ENCODE results near the gene TMEM179. TPM values are rescaled to one million over a fixed set of nuclear protein-coding genes. Genes with fewer than 3 reads are reported as not detected.
"Not testable (repeated sequence)": the region's sequence is repeated elsewhere in the genome, so short reads cannot be mapped to it uniquely, and the experiment has no call there.

Gene TMEM179
- total RNA-seq (2014; rRNA removed) (not detected in 2 replicates), Bru-seq, nascent RNA (percentile 9 among the genes with signal in this experiment), BruChase-seq, experiment 1, labeled RNA remaining after a 6-hour chase (percentile 5 among the genes with signal in this experiment), BruChase-seq, experiment 2, labeled RNA remaining after a 2-hour chase (percentile 8 among the genes with signal in this experiment)
- long read RNA-seq = 0 reads

DNA sequence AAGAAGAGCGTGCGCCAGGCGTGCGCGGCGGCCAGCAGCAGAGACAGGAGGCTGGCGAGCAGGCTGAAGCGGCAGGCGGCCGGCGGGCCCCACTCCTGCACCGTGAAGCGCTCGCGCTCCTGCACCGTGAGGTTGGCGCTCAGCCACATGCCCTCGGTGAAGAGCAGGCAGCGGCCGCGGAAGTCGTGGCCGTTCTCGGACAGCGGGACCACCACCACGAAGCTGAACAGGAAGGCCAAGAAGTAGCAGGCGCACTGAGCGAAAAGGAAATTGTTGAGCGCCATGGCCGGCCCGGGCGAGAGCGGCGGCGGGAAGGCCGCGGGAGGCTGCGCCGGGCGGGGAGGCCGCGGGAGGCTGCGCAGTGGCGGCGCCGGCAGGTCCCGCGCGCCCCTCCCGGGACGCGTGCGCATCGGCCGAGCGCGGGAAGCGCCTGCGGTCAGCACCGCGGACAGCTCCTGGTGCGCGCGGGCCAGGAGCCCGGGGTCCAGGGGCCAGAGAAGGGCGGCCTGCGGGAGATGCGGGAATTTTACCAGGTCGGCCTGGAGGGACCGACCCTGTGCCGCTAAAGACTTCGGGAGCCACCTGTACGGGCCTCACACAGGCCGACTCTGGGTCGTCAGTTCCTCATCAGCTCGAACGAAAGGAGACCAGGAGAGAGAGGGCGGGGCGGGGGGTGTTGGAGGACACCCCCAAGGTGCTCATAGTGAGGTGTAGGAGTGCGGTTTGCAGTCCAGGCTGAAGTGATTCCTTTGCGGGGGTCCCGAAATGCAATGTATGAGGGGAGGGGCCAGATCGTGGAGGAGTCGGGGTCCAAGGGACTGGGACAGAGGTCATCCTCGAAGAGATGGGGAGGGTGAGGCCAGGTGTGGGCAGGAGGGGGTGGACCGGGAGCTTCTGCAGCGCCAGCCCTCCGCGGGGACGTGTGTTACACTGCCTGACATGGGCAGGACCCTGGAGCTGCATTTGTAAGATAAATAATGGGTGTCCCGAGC, at the start of gene TMEM179:
Gene TMEM179 (minus strand): TSS at position 315 of the 992 bp plus-strand sequence. CDS start 31 bp downstream, at position 284.
- BruUV-seq (replicated peaks) = no TSS peak
- peaks cover 66% of the 10 kb centered on the region for H3K27me3 ChIP-seq (ENCODE audit: low read length)
- H3K9me2 ChIP-seq (replicated peaks; ENCODE audit: low read length) = no peaks in the 10 kb centered on the region
- H3K79me2 ChIP-seq (ENCODE audit: low read length) = no peaks in the 10 kb centered on the region
- no peaks in the 10 kb centered on the region for H3K4me1 ChIP-seq (ENCODE audit: insufficient read depth, low read length)
- intact Hi-C loops (cut with micrococcal nuclease) = no loop called here
- ChIA-PET POLR2A (ENCODE audit: unreplicated experiment) (no interaction called here), CTCF (no interaction called here)
- H3K27ac ChIP-seq (ENCODE audit: low read length) = no peak within 1 kb of the TSS
- H4K20me1 ChIP-seq (ENCODE audit: low read length) = no peaks in the 10 kb centered on the region
- no peak within 1 kb of the TSS for H3K4me3 ChIP-seq (ENCODE audit: low read length)
- H3K36me3 ChIP-seq (ENCODE audit: low read depth, low read length) = no peaks in the 10 kb centered on the region
- DNase-seq = peak; percentile 16
- H3F3A ChIP-seq (ENCODE audit: low read length, unreplicated experiment) = no peaks in the 10 kb centered on the region
- no peak within 1 kb of the TSS for H3K4me2 ChIP-seq (ENCODE audit: low read length)
- TF ChIP-seq EZH2 (IDR thresholded peaks at IDR 0.05; ENCODE audit: low read length, unreplicated experiment) (no peak), EZH2phosphoT487 (IDR thresholded peaks at IDR 0.05; ENCODE audit: borderline replicate concordance, low read length) (no peak)
- TF ChIP-seq, protein P1, sequence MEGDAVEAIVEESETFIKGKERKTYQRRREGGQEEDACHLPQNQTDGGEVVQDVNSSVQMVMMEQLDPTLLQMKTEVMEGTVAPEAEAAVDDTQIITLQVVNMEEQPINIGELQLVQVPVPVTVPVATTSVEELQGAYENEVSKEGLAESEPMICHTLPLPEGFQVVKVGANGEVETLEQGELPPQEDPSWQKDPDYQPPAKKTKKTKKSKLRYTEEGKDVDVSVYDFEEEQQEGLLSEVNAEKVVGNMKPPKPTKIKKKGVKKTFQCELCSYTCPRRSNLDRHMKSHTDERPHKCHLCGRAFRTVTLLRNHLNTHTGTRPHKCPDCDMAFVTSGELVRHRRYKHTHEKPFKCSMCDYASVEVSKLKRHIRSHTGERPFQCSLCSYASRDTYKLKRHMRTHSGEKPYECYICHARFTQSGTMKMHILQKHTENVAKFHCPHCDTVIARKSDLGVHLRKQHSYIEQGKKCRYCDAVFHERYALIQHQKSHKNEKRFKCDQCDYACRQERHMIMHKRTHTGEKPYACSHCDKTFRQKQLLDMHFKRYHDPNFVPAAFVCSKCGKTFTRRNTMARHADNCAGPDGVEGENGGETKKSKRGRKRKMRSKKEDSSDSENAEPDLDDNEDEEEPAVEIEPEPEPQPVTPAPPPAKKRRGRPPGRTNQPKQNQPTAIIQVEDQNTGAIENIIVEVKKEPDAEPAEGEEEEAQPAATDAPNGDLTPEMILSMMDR (conservative IDR thresholded peaks at IDR 0.05; ENCODE audit: low read depth, low read length) = no peak
- H3K9ac ChIP-seq (ENCODE audit: low read length) = no peak within 1 kb of the TSS
- no peak within 1 kb of the TSS for H2AFZ ChIP-seq (ENCODE audit: low read length)
- no peaks in the 10 kb centered on the region for H3K9me3 ChIP-seq (ENCODE audit: low read length)
- ATAC-seq = no peak; the same call in 1 of the 2 replicates

DNA sequence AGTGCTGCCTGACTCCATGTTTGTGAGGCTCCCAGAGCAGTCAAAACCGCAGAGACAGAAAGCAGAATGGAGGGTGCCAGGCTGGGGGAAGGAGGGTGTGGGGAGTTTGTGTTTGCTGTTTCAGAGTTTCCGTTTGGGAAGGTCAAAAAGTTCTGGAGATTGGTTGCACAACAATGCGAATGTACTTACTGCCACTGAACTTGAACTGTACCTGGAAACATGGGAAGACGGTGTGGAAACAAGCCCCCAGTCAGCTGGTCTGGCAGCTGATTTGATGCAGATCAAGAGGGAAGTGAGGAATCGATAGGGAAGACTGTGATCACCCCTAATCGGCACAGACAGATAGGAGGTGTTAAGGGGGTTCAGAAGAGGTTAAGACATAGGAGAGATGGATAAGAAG, 49.5 kb upstream of the TMEM179 start:
- POLR2A ChIA-PET (ENCODE audit: unreplicated experiment) = no interaction called here
- TF ChIP-seq EZH2phosphoT487 (IDR thresholded peaks at IDR 0.05; ENCODE audit: borderline replicate concordance, low read length) (no peak), EZH2 (IDR thresholded peaks at IDR 0.05; ENCODE audit: low read length, unreplicated experiment) (no peak)
- TF ChIP-seq, protein P1 (conservative IDR thresholded peaks at IDR 0.05; ENCODE audit: low read depth, low read length) = no peak

DNA sequence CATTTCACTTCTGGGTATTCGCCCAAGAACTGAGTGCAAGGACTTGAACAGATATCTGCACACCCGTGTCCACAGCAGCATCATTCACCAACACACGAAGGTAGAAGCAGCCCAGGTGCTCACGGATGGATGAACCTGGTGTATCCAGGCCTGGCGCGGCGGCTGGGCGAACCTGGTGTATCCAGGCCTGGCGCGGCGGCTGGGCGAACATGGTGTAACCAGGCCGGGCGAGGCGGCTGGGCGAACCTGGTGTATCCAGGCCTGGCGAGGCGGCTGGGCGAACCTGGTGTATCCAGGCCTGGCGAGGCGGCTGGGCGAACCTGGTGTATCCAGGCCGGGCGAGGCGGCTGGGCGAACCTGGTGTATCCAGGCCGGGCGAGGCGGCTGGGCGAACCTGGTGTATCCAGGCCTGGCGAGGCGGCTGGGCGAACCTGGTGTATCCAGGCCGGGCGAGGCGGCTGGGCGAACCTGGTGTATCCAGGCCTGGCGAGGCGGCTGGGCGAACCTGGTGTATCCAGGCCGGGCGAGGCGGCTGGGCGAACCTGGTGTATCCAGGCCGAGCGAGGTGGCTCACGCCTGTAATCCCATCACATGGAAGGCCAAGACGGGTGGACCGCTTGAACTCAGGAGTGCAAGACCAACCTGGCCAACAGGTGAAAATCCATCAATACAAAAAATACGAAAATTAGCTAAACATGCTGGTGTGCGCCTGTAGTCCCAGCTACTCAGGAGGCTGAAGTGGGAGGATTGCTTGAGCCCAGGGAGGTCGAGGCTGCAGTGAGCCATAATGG, 48.8 kb upstream of the TMEM179 start:
- H3K4me1 ChIP-seq (ENCODE audit: insufficient read depth, low read length); BruUV-seq (replicated peaks); H3K9ac ChIP-seq (ENCODE audit: low read length); intact Hi-C loops (cut with micrococcal nuclease); H3K9me3 ChIP-seq (ENCODE audit: low read length); H3K9me2 ChIP-seq (replicated peaks; ENCODE audit: low read length); H2AFZ ChIP-seq (ENCODE audit: low read length); H3K4me2 ChIP-seq (ENCODE audit: low read length); H3K4me3 ChIP-seq (ENCODE audit: low read length); H3K36me3 ChIP-seq (ENCODE audit: low read depth, low read length); H3K79me2 ChIP-seq (ENCODE audit: low read length); ATAC-seq; DNase-seq; H3K27me3 ChIP-seq (ENCODE audit: low read length); H3K27ac ChIP-seq (ENCODE audit: low read length); H4K20me1 ChIP-seq (ENCODE audit: low read length); CTCF ChIA-PET; H3F3A ChIP-seq (ENCODE audit: low read length, unreplicated experiment); POLR2A ChIA-PET (ENCODE audit: unreplicated experiment): not testable (repeated sequence)

More for the DNA sequence above, 49.5 kb upstream of the TMEM179 start:
- DNase-seq (no peak), ATAC-seq (no peak)
- Histone ChIP-seq H4K20me1 (ENCODE audit: low read length) (no peaks in the 10 kb centered on the region), H3K27ac (ENCODE audit: low read length) (no peak overlapping the region), H3K4me3 (ENCODE audit: low read length) (no peak overlapping the region), H3F3A (ENCODE audit: low read length, unreplicated experiment) (no peaks in the 10 kb centered on the region), H3K9me2 (replicated peaks; ENCODE audit: low read length) (no peaks in the 10 kb centered on the region), H3K4me2 (ENCODE audit: low read length) (no peak overlapping the region), H3K9me3 (ENCODE audit: low read length) (no peaks in the 10 kb centered on the region), H3K36me3 (ENCODE audit: low read depth, low read length) (no peaks in the 10 kb centered on the region), H2AFZ (ENCODE audit: low read length) (no peak overlapping the region), H3K79me2 (ENCODE audit: low read length) (no peaks in the 10 kb centered on the region), H3K4me1 (ENCODE audit: insufficient read depth, low read length) (no peaks in the 10 kb centered on the region), H3K9ac (ENCODE audit: low read length) (no peak overlapping the region), H3K27me3 (ENCODE audit: low read length) (no peaks in the 10 kb centered on the region)
- BruUV-seq (replicated peaks) = no TSS peak
- CTCF ChIA-PET = no interaction called here
- intact Hi-C loops (cut with micrococcal nuclease) = no loop called here
